Subcutaneous adipose tissue (tissue), 4 donors: Measurements from ENCODE around the gene S100Z. TPM values are rescaled to one million over a fixed set of nuclear protein-coding genes. Genes with fewer than 3 reads are reported as not detected.

Experiments used
- CTCF ChIP-seq: fragments of 450-650 bp; IDR thresholded peaks from one replicate; pipeline ENCODE4 v1.5.1; 2016; ENCODE audit warnings: low read depth, mild to moderate bottlenecking, control low read depth, antibody characterized with exemption, moderate library complexity
- total RNA-seq, 4 donors: library from RNA; depleted of rRNA; stranded (reverse); fragments of >200 nt; gene quantifications; one replicate each; pipeline ENCODE4 v1.1.0, GENCODE V29; 2016

S100Z gene
- total RNA-seq, 4 donors from 2014 or later = 2.5 TPM; not detected in 3

- TF ChIP-seq CTCF = no peak
Observed at GRCh38 chr5:76859591-76860247, 9.9 kb downstream of the S100Z start.

- no peak for TF ChIP-seq CTCF
Observed at GRCh38 chr5:76861612-76862011, 11.8 kb downstream of the S100Z start.

- no peak for TF ChIP-seq CTCF
Observed at GRCh38 chr5:76863001-76863400, 13.2 kb downstream of the S100Z start.

GRCh38 chr5:76866503-76866902 is 16.7 kb downstream of the S100Z start:
- no peak for TF ChIP-seq CTCF

- no peak for TF ChIP-seq CTCF
Observed at GRCh38 chr5:76867038-76867437, 17.2 kb downstream of the S100Z start.

GRCh38 chr5:76867827-76868693 is 18.2 kb downstream of the S100Z start:
- TF ChIP-seq CTCF = no peak

GRCh38 chr5:76870046-76870445 is 20.2 kb downstream of the S100Z start:
- no peak for TF ChIP-seq CTCF
